Keratinocyte (primary cell): Measurements from ENCODE around the gene DHRSX. TPM values are rescaled to one million over a fixed set of nuclear protein-coding genes. Genes with fewer than 3 reads are reported as not detected.

Experiments
- DNase-seq: peaks from one replicate; pipeline ENCODE4 v3.0.0-alpha.2; 2011; ENCODE audit warnings: low read depth, missing footprints, low spot score
- FAIRE-seq: peaks from 2 replicates; lab custom pipeline; 2011; peaks lifted over from hg19 to GRCh38; lab: Jason Lieb, UNC
- H2AFZ ChIP-seq: 2 replicates; pipeline ENCODE4 v1.6.0; 2012; ENCODE audit warnings: low read length, control low read depth, inconsistent platforms; ENCODE audit not compliant: control insufficient read depth
- H3K27ac ChIP-seq: 2 replicates; pipeline ENCODE4 v1.5.1; 2011; ENCODE audit warnings: low read length; ENCODE audit not compliant: control insufficient read depth, insufficient read depth
- H3K27me3 ChIP-seq: 3 replicates; pipeline ENCODE4 v1.6.0; 2011; ENCODE audit warnings: low read length; ENCODE audit not compliant: control insufficient read depth, insufficient read depth; ENCODE audit errors: extremely low read depth
- H3K36me3 ChIP-seq, 2 experiments: 2 replicates in 1 of 2; 3 replicates in 1 of 2; pipeline ENCODE4 v1.5.1; 2011; ENCODE audit warnings: low read length in 2 of 2, mild to moderate bottlenecking in 1 of 2; ENCODE audit not compliant: control insufficient read depth in 2 of 2, insufficient read depth in 2 of 2; ENCODE audit errors: extremely low read depth in 1 of 2
- H3K4me1 ChIP-seq: 3 replicates; pipeline ENCODE4 v1.5.1; 2011; ENCODE audit warnings: low read length; ENCODE audit not compliant: control insufficient read depth, insufficient read depth; ENCODE audit errors: extremely low read depth
- H3K4me2 ChIP-seq: 3 replicates; pipeline ENCODE4 v1.6.0; 2011; ENCODE audit warnings: low read depth, low read length; ENCODE audit not compliant: control insufficient read depth, insufficient read depth; ENCODE audit errors: extremely low read depth
- H3K4me3 ChIP-seq, 3 experiments: fragments of 200-600 bp in 1 of 3; sonication (generic) in 1 of 3; 2 replicates in 2 of 3; 3 replicates in 1 of 3; pipeline ENCODE4 v1.5.1; 2011 to 2016; ENCODE audit warnings: low read length in 3 of 3, mild to moderate bottlenecking in 3 of 3, control low read depth in 2 of 3, inconsistent platforms in 1 of 3, low read depth in 1 of 3, mixed read lengths in 1 of 3, mixed run types in 1 of 3, moderate library complexity in 1 of 3; ENCODE audit not compliant: control insufficient read depth in 2 of 3, insufficient read depth in 2 of 3; ENCODE audit errors: extremely low read depth in 1 of 3
- H3K79me2 ChIP-seq: 2 replicates; pipeline ENCODE4 v1.6.0; 2012; ENCODE audit warnings: low read length; ENCODE audit not compliant: control insufficient read depth, insufficient read depth
- H3K9ac ChIP-seq: 3 replicates; pipeline ENCODE4 v1.6.0; 2011; ENCODE audit warnings: low read length; ENCODE audit not compliant: control insufficient read depth, insufficient read depth; ENCODE audit errors: extremely low read depth
- H3K9me1 ChIP-seq: 3 replicates; pipeline ENCODE4 v1.6.0; 2011; ENCODE audit warnings: low read length; ENCODE audit not compliant: control insufficient read depth, insufficient read depth; ENCODE audit errors: extremely low read depth
- H3K9me3 ChIP-seq: 2 replicates; pipeline ENCODE4 v1.5.1; 2012; ENCODE audit warnings: low read depth, low read length; ENCODE audit not compliant: control insufficient read depth
- H4K20me1 ChIP-seq: 3 replicates; pipeline ENCODE4 v1.6.0; 2011; ENCODE audit warnings: low read length; ENCODE audit not compliant: control insufficient read depth, insufficient read depth; ENCODE audit errors: extremely low read depth
- EZH2 ChIP-seq: IDR thresholded peaks from one replicate; pipeline ENCODE4 v1.6.1; 2012; ENCODE audit warnings: inconsistent platforms, mild to moderate bottlenecking, low read length, moderate library complexity
- dilution Hi-C: fragments of 300-500 bp; cut with MboI; formaldehyde crosslinking; loops from one replicate; pipeline ENCODE4 v1.7.0; 2020; ENCODE audit warnings: low sequenced_read_pairs; ENCODE audit not compliant: extremely low pct_ligation_motif_present
- polyA plus RNA-seq, 5 experiments: library from polyadenylated mRNA; depleted of rRNA in 3 of 5; stranded (reverse) in 3 of 5; stranded (forward) in 1 of 5; unstranded in 1 of 5; fragments of >200 nt; gene quantifications; 1 replicate in 1 of 5; 2 replicates in 3 of 5; 3 replicates in 1 of 5; pipeline versions ENCODE4 v1.2.1 to v1.2.3, GENCODE V29; 2011 to 2012; ENCODE audit warnings: missing spikeins in 2 of 5, low read depth in 1 of 5, low replicate concordance in 1 of 5
- TF ChIP-seq, protein P1 (sequence below), 3 experiments: IDR thresholded peaks in 1 of 3; conservative IDR thresholded peaks in 1 of 3; optimal IDR thresholded peaks in 1 of 3; 2 replicates in 2 of 3; 3 replicates in 1 of 3; pipeline versions ENCODE3 to v1.5.1; 2011; ENCODE audit warnings: low read length in 3 of 3, mild to moderate bottlenecking in 3 of 3, moderate library complexity in 2 of 3, control low read depth in 1 of 3, inconsistent platforms in 1 of 3; ENCODE audit not compliant: insufficient read depth in 2 of 3; ENCODE audit errors: extremely low read depth in 1 of 3

DHRSX gene
- polyA plus RNA-seq, 1 donor (not counting 4 experiments of a cell fraction or from before 2014, with no cell fraction given): 20.4 TPM

DNA sequence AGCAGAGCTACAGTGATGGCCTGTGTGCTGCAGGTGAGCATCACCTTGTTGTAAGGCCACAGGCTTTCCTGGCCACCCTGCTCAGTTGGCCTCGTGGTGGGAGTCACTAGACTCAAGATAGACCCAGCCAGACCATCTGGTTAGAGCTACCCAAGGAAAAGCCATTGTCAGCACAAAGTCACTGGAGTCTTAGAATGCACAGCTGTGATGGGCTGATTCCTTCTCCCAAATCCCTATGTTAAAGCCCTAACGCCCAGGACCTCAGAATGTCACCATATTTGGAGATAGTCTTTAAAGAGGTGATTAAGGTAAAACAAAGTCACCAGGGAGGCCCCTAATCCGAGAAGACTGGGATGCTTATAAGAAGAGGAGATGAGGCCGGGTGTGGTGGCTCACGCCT lies 173.4 kb downstream of the DHRSX start:
- Histone ChIP-seq H3K9ac (no peak overlapping the region), H3K36me3 (no peaks in the 10 kb centered on the region), H3K27me3 (no peaks in the 10 kb centered on the region), H3K79me2 (no peaks in the 10 kb centered on the region), H3K27ac (no peak overlapping the region), H3K9me1 (no peaks in the 10 kb centered on the region), H2AFZ (no peak overlapping the region), H3K4me3 (no peak overlapping the region), H3K4me2 (no peak overlapping the region), H4K20me1 (no peaks in the 10 kb centered on the region), H3K4me1 (no peaks in the 10 kb centered on the region), H3K9me3 (no peaks in the 10 kb centered on the region)
- dilution Hi-C loops: no loop called here
- FAIRE-seq: no peak
- no peak for DNase-seq
- TF ChIP-seq, protein P1, sequence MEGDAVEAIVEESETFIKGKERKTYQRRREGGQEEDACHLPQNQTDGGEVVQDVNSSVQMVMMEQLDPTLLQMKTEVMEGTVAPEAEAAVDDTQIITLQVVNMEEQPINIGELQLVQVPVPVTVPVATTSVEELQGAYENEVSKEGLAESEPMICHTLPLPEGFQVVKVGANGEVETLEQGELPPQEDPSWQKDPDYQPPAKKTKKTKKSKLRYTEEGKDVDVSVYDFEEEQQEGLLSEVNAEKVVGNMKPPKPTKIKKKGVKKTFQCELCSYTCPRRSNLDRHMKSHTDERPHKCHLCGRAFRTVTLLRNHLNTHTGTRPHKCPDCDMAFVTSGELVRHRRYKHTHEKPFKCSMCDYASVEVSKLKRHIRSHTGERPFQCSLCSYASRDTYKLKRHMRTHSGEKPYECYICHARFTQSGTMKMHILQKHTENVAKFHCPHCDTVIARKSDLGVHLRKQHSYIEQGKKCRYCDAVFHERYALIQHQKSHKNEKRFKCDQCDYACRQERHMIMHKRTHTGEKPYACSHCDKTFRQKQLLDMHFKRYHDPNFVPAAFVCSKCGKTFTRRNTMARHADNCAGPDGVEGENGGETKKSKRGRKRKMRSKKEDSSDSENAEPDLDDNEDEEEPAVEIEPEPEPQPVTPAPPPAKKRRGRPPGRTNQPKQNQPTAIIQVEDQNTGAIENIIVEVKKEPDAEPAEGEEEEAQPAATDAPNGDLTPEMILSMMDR (optimal IDR thresholded peaks at IDR 0.05 in 1 of 3, IDR thresholded peaks at IDR 0.05 in 1 of 3, conservative IDR thresholded peaks at IDR 0.05 in 1 of 3; ENCODE audit: extremely low read depth in 1 of 3, insufficient read depth in 2 of 3, low read length in 3 of 3): no peak
- no peak for TF ChIP-seq EZH2

DNA sequence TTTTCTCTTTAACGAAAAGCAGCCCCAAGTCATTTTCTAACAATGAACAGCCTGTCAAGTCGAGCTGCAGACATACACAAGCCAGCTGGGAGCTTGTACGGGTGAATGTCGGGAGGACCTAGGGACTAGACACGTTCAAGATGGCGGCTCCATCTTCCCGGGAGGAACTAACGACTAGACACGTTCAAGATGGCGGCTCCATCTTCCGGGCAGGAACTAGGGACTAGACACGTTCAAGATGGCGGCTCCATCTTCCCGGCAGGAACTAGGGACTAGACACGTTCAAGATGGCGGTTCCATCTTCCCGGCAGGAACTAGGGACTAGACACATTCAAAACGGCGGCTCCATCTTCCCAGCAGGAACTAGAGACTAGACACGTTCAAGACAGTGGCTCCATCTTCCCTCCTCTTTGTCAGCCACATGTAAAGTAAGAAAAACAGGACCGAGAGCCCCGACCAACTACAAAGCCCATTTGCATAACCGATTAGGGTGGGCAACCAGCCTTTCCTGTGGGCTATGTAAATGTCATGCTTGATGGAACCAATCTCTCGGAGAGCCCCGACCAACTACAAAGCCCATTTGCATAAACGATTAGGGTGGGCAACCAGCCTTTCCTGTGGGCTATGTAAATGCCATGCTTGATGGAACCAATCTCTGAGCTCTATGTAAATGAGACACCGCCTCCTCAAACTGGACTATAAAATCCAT lies 175.5 kb downstream of the DHRSX start:
- dilution Hi-C loops: no loop called here
- H3K4me2 ChIP-seq: peak overlapping the region; percentile 31
- H3K9ac ChIP-seq: no peak overlapping the region
- H2AFZ ChIP-seq: peak overlapping the region; percentile 76
- no peaks in the 10 kb centered on the region for H3K9me1 ChIP-seq
- no peaks in the 10 kb centered on the region for H3K79me2 ChIP-seq
- H3K4me3 ChIP-seq: peak overlapping the region in 1 of 3 experiments; percentile 36
- DNase-seq: no peak
- TF ChIP-seq EZH2: no peak
- TF ChIP-seq, protein P1 (optimal IDR thresholded peaks at IDR 0.05 in 1 of 3, IDR thresholded peaks at IDR 0.05 in 1 of 3, conservative IDR thresholded peaks at IDR 0.05 in 1 of 3; ENCODE audit: extremely low read depth in 1 of 3, insufficient read depth in 2 of 3, low read length in 3 of 3): no peak
- no peak for FAIRE-seq
- H3K9me3 ChIP-seq: no peaks in the 10 kb centered on the region
- H3K27me3 ChIP-seq: no peaks in the 10 kb centered on the region
- H3K36me3 ChIP-seq: no peaks in the 10 kb centered on the region
- H3K4me1 ChIP-seq: no peaks in the 10 kb centered on the region
- no peak overlapping the region for H3K27ac ChIP-seq
- H4K20me1 ChIP-seq: no peaks in the 10 kb centered on the region
